ENCODE data around the gene GALNT13.

- TF ChIP-seq CTCF (IDR thresholded peaks at IDR 0.05): no peak
- no peak for TF ChIP-seq POLR2A (IDR thresholded peaks at IDR 0.05)
Measured at GRCh38 chr2:154350911-154351310, 479.2 kb downstream of the GALNT13 start.

Data from lower leg skin (tissue), 3 donors.